ENCODE data around the gene CSTB.

DNA sequence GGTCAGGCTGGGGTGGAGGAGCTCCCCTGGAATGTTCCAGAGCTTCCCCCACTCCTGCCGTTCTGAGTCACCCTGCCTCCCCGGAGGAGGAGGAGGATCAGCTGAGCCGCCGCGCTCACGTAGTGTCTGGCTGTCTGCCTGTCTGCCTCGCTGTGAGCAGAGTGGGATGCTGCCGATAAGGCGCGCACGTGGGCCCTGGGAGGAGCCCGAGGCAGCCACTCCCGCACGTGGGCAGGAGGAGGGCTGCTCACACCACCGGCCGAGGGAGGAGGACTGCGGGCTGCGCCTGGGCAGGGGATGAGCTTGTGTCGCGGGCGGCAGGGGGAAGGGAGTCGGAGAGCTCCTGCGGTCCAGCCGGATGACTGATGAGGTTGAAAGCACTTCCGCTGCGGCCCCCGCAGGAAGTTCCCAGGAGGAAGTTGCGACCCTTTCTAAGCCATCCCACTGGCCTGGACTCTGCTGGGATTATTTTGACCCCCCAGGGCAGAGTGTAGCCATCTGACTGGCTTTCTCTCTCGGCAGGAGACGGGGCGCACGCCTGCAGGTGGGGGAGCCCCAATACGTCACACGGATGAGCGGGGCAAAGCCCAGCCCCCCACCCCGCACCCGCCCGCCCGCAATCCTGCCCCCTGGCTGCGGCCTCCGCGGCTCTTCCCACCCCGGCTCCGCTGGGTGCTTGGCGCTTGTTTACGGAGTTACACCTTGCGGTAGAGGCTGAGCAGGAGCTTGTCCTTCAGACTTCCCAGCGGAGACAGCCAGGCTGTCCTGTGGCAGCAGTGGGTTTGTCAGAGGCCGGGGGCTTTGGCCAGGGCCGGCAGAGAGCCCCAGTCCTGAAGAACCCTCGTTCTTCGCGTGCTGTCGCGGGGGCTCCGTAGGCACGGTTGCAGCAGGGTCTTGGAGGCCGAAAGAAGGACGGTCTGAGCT is 47.4 kb downstream of the CSTB start:
- TF ChIP-seq, protein P1, sequence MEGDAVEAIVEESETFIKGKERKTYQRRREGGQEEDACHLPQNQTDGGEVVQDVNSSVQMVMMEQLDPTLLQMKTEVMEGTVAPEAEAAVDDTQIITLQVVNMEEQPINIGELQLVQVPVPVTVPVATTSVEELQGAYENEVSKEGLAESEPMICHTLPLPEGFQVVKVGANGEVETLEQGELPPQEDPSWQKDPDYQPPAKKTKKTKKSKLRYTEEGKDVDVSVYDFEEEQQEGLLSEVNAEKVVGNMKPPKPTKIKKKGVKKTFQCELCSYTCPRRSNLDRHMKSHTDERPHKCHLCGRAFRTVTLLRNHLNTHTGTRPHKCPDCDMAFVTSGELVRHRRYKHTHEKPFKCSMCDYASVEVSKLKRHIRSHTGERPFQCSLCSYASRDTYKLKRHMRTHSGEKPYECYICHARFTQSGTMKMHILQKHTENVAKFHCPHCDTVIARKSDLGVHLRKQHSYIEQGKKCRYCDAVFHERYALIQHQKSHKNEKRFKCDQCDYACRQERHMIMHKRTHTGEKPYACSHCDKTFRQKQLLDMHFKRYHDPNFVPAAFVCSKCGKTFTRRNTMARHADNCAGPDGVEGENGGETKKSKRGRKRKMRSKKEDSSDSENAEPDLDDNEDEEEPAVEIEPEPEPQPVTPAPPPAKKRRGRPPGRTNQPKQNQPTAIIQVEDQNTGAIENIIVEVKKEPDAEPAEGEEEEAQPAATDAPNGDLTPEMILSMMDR (conservative IDR thresholded peaks at IDR 0.05): no peak
- TF ChIP-seq ZFX (IDR thresholded peaks at IDR 0.05): no peak

All from C4-2B (cell line).